ENCODE data around the gene RIT1. TPM values are rescaled to one million over a fixed set of nuclear protein-coding genes. Genes with fewer than 3 reads are reported as not detected.

Gene RIT1
- total and polyA plus RNA-seq, 2 of the 8 experiments (the other 6 are each of a cell fraction or from before 2014, with no cell fraction given) = 25.3 to 26.8 TPM

- Histone ChIP-seq H3K4me1 (replicated peaks in 1 of 4; ENCODE audit: control insufficient read depth in 3 of 4, insufficient read depth in 4 of 4, low read length in 3 of 4) (peaks cover 0 to 2% (median 1%) of the 10 kb centered on the region in 4 experiments; a peak in 4 of 7 replicates), H4K5ac (ENCODE audit: insufficient read length, low read depth, low read length) (no peak overlapping the region), H3K14ac (ENCODE audit: insufficient read length) (no peak overlapping the region), H3K4me3 (ENCODE audit: extremely low read depth in 1 of 4, insufficient read depth in 2 of 4, low read depth in 3 of 4, low read length in 4 of 4) (no peak overlapping the region), H2BK12ac (ENCODE audit: low read depth, low read length) (no peak overlapping the region), H3K79me2 (ENCODE audit: control insufficient read depth in 1 of 2, insufficient read depth in 2 of 2, low read length in 2 of 2) (peaks cover 10 to 49% of the 10 kb centered on the region in 2 experiments), H4K8ac (ENCODE audit: extremely low read depth, insufficient read depth, low read length) (no peak overlapping the region), H2BK20ac (ENCODE audit: low read length) (no peak overlapping the region), H4K20me1 (replicated peaks in 1 of 2; ENCODE audit: control insufficient read depth in 1 of 2, insufficient read depth in 2 of 2, low read length in 2 of 2) (peaks cover 0 to 18% of the 10 kb centered on the region in 2 experiments), H3K4ac (replicated peaks; ENCODE audit: insufficient read length, low read depth, low read length) (no peak overlapping the region), H3K23ac (ENCODE audit: insufficient read length) (no peak overlapping the region), H3K23me2 (ENCODE audit: low read depth, low read length) (peaks cover 2% of the 10 kb centered on the region; the same call in 1 of the 2 replicates), H2AK5ac (ENCODE audit: low read depth, low read length) (no peak overlapping the region), H2BK5ac (ENCODE audit: low read depth, low read length) (no peak overlapping the region), H3K56ac (replicated peaks; ENCODE audit: insufficient read length, low read depth, low read length) (no peak overlapping the region), H2BK120ac (replicated peaks; ENCODE audit: low read depth, low read length) (no peak overlapping the region), H3K27ac (ENCODE audit: low read depth, low read length) (no peak overlapping the region), H2AFZ (ENCODE audit: low read length) (no peak overlapping the region), H3K36me3 (ENCODE audit: control insufficient read depth in 2 of 4, insufficient read depth in 4 of 4, low read length in 3 of 4) (peaks cover 45 to 92% (median 71%) of the 10 kb centered on the region in 4 experiments), H4K91ac (replicated peaks; ENCODE audit: insufficient read length, low read length) (no peak overlapping the region), H3K4me2 (ENCODE audit: insufficient read depth in 1 of 2, low read depth in 2 of 2, low read length in 2 of 2) (no peak overlapping the region), H3K9me3 (ENCODE audit: insufficient read depth in 2 of 2, low read depth in 1 of 2, low read length in 1 of 2) (no peaks in the 10 kb centered on the region), H3K79me1 (ENCODE audit: low read depth, low read length) (peaks cover 2% of the 10 kb centered on the region; the same call in 1 of the 2 replicates), H2BK15ac (ENCODE audit: low read length) (no peak overlapping the region), H3K18ac (ENCODE audit: extremely low read depth, low read length) (no peak overlapping the region), H3K27me3 (replicated peaks in 1 of 4; ENCODE audit: control insufficient read depth in 3 of 4, extremely low read depth in 1 of 4, insufficient read depth in 3 of 4, low read length in 3 of 4) (no peaks in the 10 kb centered on the region), H3K9ac (replicated peaks in 1 of 4; ENCODE audit: extremely low read depth in 1 of 4, low read depth in 3 of 4, low read length in 3 of 4) (no peak overlapping the region)
- no peak for TF ChIP-seq PHF8 (conservative IDR thresholded peaks at IDR 0.05; ENCODE audit: low read depth, low read length)
- no peak for TF ChIP-seq BACH1 (IDR thresholded peaks at IDR 0.05; ENCODE audit: low read length)
- TF ChIP-seq HDAC6 (IDR thresholded peaks at IDR 0.05; ENCODE audit: low read depth, low read length) = no peak
- TF ChIP-seq, protein P1, sequence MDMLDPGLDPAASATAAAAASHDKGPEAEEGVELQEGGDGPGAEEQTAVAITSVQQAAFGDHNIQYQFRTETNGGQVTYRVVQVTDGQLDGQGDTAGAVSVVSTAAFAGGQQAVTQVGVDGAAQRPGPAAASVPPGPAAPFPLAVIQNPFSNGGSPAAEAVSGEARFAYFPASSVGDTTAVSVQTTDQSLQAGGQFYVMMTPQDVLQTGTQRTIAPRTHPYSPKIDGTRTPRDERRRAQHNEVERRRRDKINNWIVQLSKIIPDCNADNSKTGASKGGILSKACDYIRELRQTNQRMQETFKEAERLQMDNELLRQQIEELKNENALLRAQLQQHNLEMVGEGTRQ (IDR thresholded peaks at IDR 0.05; ENCODE audit: low read length) = no peak
- TF ChIP-seq SIRT6 (IDR thresholded peaks at IDR 0.05; ENCODE audit: low read length) = no peak
- TF ChIP-seq KDM1A (IDR thresholded peaks at IDR 0.05; ENCODE audit: borderline replicate concordance, low read length) = no peak
- TF ChIP-seq, protein P2, sequence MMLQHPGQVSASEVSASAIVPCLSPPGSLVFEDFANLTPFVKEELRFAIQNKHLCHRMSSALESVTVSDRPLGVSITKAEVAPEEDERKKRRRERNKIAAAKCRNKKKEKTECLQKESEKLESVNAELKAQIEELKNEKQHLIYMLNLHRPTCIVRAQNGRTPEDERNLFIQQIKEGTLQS (IDR thresholded peaks at IDR 0.05; ENCODE audit: insufficient read depth, low read depth, low read length) = no peak
- no peak for TF ChIP-seq RFX5 (IDR thresholded peaks at IDR 0.05; ENCODE audit: borderline replicate concordance, low read depth, low read length)
- TF ChIP-seq JUND (IDR thresholded peaks at IDR 0.05; ENCODE audit: low read length) = no peak
- no peak for TF ChIP-seq RAD21 (IDR thresholded peaks at IDR 0.05 in 1 of 2, conservative IDR thresholded peaks at IDR 0.05 in 1 of 2; ENCODE audit: low read depth in 2 of 2, low read length in 2 of 2)
- no peak for TF ChIP-seq GTF2F1 (IDR thresholded peaks at IDR 0.05; ENCODE audit: borderline replicate concordance, low read depth, low read length)
- no peak for TF ChIP-seq SAP30 (IDR thresholded peaks at IDR 0.05; ENCODE audit: insufficient read depth, insufficient replicate concordance, low read length)
- CTCF ChIA-PET (ENCODE audit: partially characterized antibody) = interaction anchor here (0.8 to 1.3 kb wide), 2 partner anchors 9 to 17 kb away, joined by 4 read pairs; no protein-coding TSS in a partner anchor
- FAIRE-seq (no peak), DNase-seq (ENCODE audit: low read depth in 1 of 2, low spot score in 2 of 2) (no peak)
- WGBS, 2 experiments (ENCODE audit: extremely low coverage in 1 of 2, insufficient coverage in 1 of 2, insufficient read length in 1 of 2, insufficient replicate concordance in 2 of 2, low coverage in 1 of 2, low lambda C conversion rate in 2 of 2, missing lambda C conversion rate in 1 of 2) = 91% methylated on average over 5 of the region's 5 CpGs; no CpG with 5 or more reads in 1 of the 2 experiments
- POLR2A ChIA-PET (ENCODE audit: partially characterized antibody) = interaction anchor here (6.7 to 9.2 kb wide), 2 partner anchors 10 to 14 kb away, joined by 60 to 109 read pairs; no protein-coding TSS in a partner anchor
Observed at GRCh38 chr1:155929057-155929456, 17.9 kb upstream of the RIT1 start.
